HepG2 (cell line): ENCODE measurements around the gene RNU11. TPM values are rescaled to one million over a fixed set of nuclear protein-coding genes. Genes with fewer than 3 reads are reported as not detected.
A peak's percentile ranks its signal among the peaks of the same experiment; 100 is the strongest.

Source experiments
- ASH2L ChIP-seq: fragments of 300-600, 200-600 bp; sonication (generic); IDR thresholded peaks from 2 replicates; pipeline ENCODE4 v1.7.0; 2017; ENCODE audit warnings: low read depth, mild to moderate bottlenecking, moderate library complexity, mixed read lengths, low read length; ENCODE audit not compliant: insufficient read length
- CBFB ChIP-seq: sonication (generic); formaldehyde crosslinking; IDR thresholded peaks from 2 replicates; pipeline ENCODE4 v1.4.0; 2020; ENCODE audit warnings: missing genetic modification reagents
- NR1H2 ChIP-seq: sonication (generic); formaldehyde crosslinking; IDR thresholded peaks from 2 replicates; pipeline ENCODE4 v1.8.1; 2022; ENCODE audit warnings: low read depth, missing genetic modification reagents, borderline replicate concordance
- RFXANK ChIP-seq: IDR thresholded peaks from 2 replicates; pipeline ENCODE4 v1.6.1; 2016
- RXRA ChIP-seq: sonication (generic); formaldehyde crosslinking; IDR thresholded peaks from 2 replicates; pipeline ENCODE4 v1.5.1; 2020; ENCODE audit warnings: missing genetic modification reagents
- SALL1 ChIP-seq: sonication (generic); formaldehyde crosslinking; IDR thresholded peaks from 2 replicates; pipeline ENCODE4 v1.8.0; 2022; ENCODE audit warnings: mild to moderate bottlenecking, missing genetic modification reagents
- YEATS2 ChIP-seq: sonication (generic); formaldehyde crosslinking; IDR thresholded peaks from 2 replicates; pipeline ENCODE4 v1.4.0; 2020; ENCODE audit warnings: missing genetic modification reagents, borderline replicate concordance
- ZFP37 ChIP-seq: sonication (generic); formaldehyde crosslinking; IDR thresholded peaks from 2 replicates; pipeline ENCODE4 v1.4.0; 2020; ENCODE audit warnings: missing genetic modification reagents, borderline replicate concordance
- ZKSCAN5 ChIP-seq: sonication (generic); formaldehyde crosslinking; IDR thresholded peaks from 2 replicates; pipeline ENCODE4 v1.5.1; 2020; ENCODE audit warnings: mild to moderate bottlenecking, missing genetic modification reagents
- ZNF75D ChIP-seq: sonication (generic); formaldehyde crosslinking; IDR thresholded peaks from 2 replicates; pipeline ENCODE4 v1.8.1; 2023; ENCODE audit warnings: missing genetic modification reagents, mild to moderate bottlenecking, borderline replicate concordance
- ZNF788 ChIP-seq: sonication (generic); formaldehyde crosslinking; IDR thresholded peaks from 2 replicates; pipeline ENCODE4 v1.5.0; 2020; ENCODE audit warnings: mild to moderate bottlenecking, missing genetic modification reagents, borderline replicate concordance
- ZSCAN30 ChIP-seq: sonication (generic); formaldehyde crosslinking; IDR thresholded peaks from 2 replicates; pipeline ENCODE4 v1.5.0; 2020; ENCODE audit warnings: mild to moderate bottlenecking, missing genetic modification reagents
- polyA plus RNA-seq, 8 experiments: library from polyadenylated mRNA; depleted of rRNA in 3 of 8; stranded (reverse) in 7 of 8; unstranded in 1 of 8; fragments of >200 nt; fragmentation: Illumina TruSeq in 4 of 8; extraction: Trizol in 4 of 8; gene quantifications; 2 replicates each; pipeline versions ENCODE4 v1.2.1 to v1.2.3, GENCODE V29; 2011 to 2016; ENCODE audit warnings: low read depth in 4 of 8, missing spikeins in 1 of 8, mixed read lengths in 1 of 8; ENCODE audit not compliant: insufficient read depth in 1 of 8
- total RNA-seq, 5 experiments: library from RNA; depleted of rRNA; stranded (reverse); fragments of >200 nt; fragmentation: Illumina TruSeq; extraction: Trizol; gene quantifications; 2 replicates each; pipeline ENCODE4 v1.2.3, GENCODE V29; 2016; ENCODE audit warnings: low read depth in 1 of 5
- TF ChIP-seq, protein P1 (sequence below): sonication (generic); formaldehyde crosslinking; IDR thresholded peaks from 2 replicates; pipeline ENCODE4 v1.4.0; 2020; ENCODE audit warnings: mild to moderate bottlenecking, low read depth, missing genetic modification reagents
- TF ChIP-seq, protein P2 (sequence below): sonication (generic); formaldehyde crosslinking; conservative IDR thresholded peaks from 2 replicates; pipeline ENCODE4 v1.4.0; 2020; ENCODE audit warnings: missing genetic modification reagents
- TF ChIP-seq, protein P3 (sequence below): sonication (generic); formaldehyde crosslinking; IDR thresholded peaks from 2 replicates; pipeline ENCODE4 v1.5.1; 2020; ENCODE audit warnings: mild to moderate bottlenecking, missing genetic modification reagents, borderline replicate concordance
- TF ChIP-seq, protein P4 (sequence below): sonication (generic); formaldehyde crosslinking; IDR thresholded peaks from 2 replicates; pipeline ENCODE4 v1.5.1; 2020; ENCODE audit warnings: mild to moderate bottlenecking, missing genetic modification reagents, moderate library complexity
- TF ChIP-seq, protein P5 (sequence below): sonication (generic); formaldehyde crosslinking; IDR thresholded peaks from 2 replicates; pipeline ENCODE4 v1.5.1; 2020; ENCODE audit warnings: mild to moderate bottlenecking, moderate library complexity, missing genetic modification reagents

RNU11 gene
- total and polyA plus RNA-seq, 2 of the 13 experiments (the other 11 are each of a cell fraction or from before 2014, with no cell fraction given), result not detected

DNA sequence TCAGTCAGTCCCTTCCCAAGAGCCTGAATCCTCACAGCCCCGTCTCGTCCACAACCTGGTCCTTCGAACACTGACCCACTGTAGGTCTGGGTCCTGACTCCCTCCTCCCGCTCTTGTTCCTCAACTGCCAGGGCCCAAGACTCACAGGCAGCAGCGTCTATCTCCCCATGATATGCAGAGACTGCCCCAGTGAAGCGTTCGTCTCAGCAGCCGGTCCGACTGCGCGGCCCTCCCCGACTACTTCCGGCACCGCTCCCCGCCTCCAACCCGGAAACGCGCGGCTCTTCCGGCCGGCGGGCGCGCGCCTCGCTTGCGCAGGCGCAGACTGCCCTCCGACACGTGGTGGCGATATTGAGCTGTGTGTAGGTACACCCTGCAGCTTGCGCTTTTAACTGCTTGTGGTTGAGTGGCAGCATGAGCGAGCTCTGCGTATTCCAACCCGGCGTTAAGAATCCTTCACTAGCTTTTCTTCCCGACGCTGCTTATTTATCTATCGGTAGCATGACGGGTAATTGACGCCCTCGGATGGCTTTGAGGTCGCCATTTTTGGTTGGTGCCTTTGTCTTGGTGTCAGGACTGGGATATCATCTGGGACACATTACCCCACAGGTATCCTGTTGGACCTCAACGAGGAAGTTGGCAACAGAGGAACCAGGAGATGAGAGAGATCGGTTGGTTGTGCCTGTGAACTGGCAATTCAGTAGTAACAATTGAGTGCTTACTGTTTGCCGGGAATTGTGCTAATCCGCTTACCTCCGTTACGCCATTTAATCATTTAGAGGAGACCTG, 5.4 kb upstream of the RNU11 start, which contains the start of gene TAF12 (continued):
- TF ChIP-seq, protein P1, sequence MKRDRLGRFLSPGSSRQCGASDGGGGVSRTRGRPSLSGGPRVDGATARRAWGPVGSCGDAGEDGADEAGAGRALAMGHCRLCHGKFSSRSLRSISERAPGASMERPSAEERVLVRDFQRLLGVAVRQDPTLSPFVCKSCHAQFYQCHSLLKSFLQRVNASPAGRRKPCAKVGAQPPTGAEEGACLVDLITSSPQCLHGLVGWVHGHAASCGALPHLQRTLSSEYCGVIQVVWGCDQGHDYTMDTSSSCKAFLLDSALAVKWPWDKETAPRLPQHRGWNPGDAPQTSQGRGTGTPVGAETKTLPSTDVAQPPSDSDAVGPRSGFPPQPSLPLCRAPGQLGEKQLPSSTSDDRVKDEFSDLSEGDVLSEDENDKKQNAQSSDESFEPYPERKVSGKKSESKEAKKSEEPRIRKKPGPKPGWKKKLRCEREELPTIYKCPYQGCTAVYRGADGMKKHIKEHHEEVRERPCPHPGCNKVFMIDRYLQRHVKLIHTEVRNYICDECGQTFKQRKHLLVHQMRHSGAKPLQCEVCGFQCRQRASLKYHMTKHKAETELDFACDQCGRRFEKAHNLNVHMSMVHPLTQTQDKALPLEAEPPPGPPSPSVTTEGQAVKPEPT, result no peak
- TF ChIP-seq RXRA (CRISPR knock-in tag) (peak; percentile 44), ZNF75D (CRISPR knock-in tag) (no peak), ZFP37 (CRISPR knock-in tag) (no peak), ZNF788 (CRISPR knock-in tag) (peak; percentile 54; the same call in 1 of the 2 replicates), ZSCAN30 (peak; percentile 81; the same call in 1 of the 2 replicates), CBFB (CRISPR knock-in tag) (peak; percentile 82), SALL1 (peak; percentile 90), ASH2L (peak; percentile 73), ZKSCAN5 (CRISPR knock-in tag) (no peak), NR1H2 (CRISPR knock-in tag) (peak; percentile 74; the same call in 1 of the 2 replicates), YEATS2 (peak; percentile 95; the same call in 1 of the 2 replicates), RFXANK (CRISPR knock-in tag) (no peak)
- TF ChIP-seq, protein P2, sequence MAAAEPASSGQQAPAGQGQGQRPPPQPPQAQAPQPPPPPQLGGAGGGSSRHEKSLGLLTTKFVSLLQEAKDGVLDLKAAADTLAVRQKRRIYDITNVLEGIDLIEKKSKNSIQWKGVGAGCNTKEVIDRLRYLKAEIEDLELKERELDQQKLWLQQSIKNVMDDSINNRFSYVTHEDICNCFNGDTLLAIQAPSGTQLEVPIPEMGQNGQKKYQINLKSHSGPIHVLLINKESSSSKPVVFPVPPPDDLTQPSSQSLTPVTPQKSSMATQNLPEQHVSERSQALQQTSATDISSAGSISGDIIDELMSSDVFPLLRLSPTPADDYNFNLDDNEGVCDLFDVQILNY, result no peak
- TF ChIP-seq, protein P3, sequence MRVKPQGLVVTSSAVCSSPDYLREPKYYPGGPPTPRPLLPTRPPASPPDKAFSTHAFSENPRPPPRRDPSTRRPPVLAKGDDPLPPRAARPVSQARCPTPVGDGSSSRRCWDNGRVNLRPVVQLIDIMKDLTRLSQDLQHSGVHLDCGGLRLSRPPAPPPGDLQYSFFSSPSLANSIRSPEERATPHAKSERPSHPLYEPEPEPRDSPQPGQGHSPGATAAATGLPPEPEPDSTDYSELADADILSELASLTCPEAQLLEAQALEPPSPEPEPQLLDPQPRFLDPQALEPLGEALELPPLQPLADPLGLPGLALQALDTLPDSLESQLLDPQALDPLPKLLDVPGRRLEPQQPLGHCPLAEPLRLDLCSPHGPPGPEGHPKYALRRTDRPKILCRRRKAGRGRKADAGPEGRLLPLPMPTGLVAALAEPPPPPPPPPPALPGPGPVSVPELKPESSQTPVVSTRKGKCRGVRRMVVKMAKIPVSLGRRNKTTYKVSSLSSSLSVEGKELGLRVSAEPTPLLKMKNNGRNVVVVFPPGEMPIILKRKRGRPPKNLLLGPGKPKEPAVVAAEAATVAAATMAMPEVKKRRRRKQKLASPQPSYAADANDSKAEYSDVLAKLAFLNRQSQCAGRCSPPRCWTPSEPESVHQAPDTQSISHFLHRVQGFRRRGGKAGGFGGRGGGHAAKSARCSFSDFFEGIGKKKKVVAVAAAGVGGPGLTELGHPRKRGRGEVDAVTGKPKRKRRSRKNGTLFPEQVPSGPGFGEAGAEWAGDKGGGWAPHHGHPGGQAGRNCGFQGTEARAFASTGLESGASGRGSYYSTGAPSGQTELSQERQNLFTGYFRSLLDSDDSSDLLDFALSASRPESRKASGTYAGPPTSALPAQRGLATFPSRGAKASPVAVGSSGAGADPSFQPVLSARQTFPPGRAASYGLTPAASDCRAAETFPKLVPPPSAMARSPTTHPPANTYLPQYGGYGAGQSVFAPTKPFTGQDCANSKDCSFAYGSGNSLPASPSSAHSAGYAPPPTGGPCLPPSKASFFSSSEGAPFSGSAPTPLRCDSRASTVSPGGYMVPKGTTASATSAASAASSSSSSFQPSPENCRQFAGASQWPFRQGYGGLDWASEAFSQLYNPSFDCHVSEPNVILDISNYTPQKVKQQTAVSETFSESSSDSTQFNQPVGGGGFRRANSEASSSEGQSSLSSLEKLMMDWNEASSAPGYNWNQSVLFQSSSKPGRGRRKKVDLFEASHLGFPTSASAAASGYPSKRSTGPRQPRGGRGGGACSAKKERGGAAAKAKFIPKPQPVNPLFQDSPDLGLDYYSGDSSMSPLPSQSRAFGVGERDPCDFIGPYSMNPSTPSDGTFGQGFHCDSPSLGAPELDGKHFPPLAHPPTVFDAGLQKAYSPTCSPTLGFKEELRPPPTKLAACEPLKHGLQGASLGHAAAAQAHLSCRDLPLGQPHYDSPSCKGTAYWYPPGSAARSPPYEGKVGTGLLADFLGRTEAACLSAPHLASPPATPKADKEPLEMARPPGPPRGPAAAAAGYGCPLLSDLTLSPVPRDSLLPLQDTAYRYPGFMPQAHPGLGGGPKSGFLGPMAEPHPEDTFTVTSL (CRISPR knock-in tag), result no peak
- TF ChIP-seq, protein P4, sequence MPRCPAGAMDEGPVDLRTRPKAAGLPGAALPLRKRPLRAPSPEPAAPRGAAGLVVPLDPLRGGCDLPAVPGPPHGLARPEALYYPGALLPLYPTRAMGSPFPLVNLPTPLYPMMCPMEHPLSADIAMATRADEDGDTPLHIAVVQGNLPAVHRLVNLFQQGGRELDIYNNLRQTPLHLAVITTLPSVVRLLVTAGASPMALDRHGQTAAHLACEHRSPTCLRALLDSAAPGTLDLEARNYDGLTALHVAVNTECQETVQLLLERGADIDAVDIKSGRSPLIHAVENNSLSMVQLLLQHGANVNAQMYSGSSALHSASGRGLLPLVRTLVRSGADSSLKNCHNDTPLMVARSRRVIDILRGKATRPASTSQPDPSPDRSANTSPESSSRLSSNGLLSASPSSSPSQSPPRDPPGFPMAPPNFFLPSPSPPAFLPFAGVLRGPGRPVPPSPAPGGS (CRISPR knock-in tag), result peak; percentile 71
- TF ChIP-seq, protein P5, sequence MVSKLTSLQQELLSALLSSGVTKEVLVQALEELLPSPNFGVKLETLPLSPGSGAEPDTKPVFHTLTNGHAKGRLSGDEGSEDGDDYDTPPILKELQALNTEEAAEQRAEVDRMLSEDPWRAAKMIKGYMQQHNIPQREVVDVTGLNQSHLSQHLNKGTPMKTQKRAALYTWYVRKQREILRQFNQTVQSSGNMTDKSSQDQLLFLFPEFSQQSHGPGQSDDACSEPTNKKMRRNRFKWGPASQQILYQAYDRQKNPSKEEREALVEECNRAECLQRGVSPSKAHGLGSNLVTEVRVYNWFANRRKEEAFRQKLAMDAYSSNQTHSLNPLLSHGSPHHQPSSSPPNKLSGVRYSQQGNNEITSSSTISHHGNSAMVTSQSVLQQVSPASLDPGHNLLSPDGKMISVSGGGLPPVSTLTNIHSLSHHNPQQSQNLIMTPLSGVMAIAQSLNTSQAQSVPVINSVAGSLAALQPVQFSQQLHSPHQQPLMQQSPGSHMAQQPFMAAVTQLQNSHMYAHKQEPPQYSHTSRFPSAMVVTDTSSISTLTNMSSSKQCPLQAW, result peak; percentile 96
